ENCODE results near the gene NDFIP2.

The NDFIP2 gene

DNA sequence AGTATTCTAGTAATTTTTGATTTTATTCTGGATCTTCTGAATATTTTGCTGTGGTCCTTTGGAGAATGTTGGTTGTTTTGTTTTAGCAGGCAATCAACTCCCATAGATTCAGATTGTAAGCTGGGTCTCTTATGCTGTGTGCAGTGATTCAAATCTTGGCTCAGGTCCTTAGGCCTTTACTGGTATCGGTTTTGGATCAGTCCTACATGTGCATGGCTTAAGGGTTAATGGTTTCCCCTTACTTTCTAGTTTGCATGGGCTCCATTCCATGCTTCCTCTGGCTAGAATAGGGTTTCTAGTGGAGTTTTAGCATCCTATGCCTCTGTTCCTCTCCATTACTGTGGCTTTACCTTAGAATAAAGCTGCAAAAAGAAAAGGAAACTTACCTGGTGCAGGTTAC, 16.1 kb downstream of the NDFIP2 start:
- DNase-seq (ENCODE audit: low spot score) = no peak

DNA sequence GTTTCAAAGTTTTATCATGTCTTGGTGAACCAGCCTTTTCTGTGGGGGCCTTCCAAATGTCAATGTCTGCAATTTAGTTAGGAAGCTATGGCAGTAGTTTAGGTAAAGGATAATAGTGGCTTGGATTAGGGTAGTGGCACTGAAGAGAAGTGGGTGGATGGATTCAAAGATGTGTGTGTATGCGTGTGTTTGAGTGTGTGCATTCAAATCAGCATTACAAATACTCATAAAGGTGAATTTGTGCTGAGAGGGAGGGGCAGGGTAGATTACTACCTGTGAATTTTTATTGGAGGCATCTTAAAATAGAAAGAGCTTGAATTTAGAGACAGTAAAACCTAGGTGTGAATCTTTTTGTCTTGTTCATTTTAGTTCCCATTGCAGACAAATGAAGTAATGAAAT, 16.9 kb downstream of the NDFIP2 start:
- DNase-seq (ENCODE audit: low spot score) = no peak

DNA sequence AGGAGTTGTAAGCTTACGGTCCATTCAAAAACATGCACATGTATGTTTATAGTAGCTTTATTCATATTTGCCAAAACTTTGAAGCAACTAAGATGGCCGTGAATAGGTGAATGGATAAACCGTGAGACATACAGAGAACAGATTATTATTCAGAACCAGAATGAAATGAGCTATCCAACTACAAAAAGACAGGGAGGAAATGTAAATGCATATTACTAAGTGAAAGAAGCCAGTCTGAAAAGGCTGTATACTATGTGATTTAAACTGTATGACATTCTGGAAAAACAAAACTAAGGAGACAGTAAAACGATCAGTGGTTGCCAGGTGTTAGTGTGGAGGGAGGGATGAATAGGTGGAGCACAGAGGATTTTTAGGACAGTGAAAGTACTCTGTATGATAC, 19.9 kb downstream of the NDFIP2 start:
- no peak for DNase-seq (ENCODE audit: low spot score)

- no peak for DNase-seq (ENCODE audit: low spot score)
Observed at GRCh38 chr13:79501538-79502232, 20.7 kb downstream of the NDFIP2 start.

GRCh38 chr13:79502859-79503468, 22.0 kb downstream of the NDFIP2 start:
- DNase-seq (ENCODE audit: low spot score) = peak; percentile 10

DNA sequence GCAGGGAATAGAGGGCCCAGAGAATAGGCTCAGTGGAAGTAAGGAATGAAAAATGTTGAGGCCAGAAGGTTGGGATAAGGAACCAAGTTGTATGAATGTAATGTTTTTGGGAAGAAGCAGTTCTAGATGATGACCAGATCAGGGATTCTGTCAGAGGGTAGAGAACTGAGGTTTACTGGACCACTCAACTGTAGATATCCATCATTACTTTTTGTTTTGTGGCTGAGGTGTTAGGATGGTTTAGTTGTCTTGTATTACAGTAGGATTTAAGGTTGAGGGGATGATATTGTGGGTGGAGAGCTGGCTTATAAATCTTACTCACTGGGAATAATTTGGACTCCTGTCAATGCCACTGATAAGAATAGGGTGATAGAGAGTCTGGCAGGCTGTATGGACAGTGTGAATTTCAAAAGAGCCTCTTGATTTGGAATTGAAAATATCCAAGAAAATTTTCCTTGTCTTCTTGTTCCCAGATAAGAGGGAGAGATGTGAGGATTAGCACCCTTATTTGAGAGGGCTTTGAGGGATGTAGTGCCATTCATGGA, 22.6 kb downstream of the NDFIP2 start:
- DNase-seq (ENCODE audit: low spot score) = no peak

DNA sequence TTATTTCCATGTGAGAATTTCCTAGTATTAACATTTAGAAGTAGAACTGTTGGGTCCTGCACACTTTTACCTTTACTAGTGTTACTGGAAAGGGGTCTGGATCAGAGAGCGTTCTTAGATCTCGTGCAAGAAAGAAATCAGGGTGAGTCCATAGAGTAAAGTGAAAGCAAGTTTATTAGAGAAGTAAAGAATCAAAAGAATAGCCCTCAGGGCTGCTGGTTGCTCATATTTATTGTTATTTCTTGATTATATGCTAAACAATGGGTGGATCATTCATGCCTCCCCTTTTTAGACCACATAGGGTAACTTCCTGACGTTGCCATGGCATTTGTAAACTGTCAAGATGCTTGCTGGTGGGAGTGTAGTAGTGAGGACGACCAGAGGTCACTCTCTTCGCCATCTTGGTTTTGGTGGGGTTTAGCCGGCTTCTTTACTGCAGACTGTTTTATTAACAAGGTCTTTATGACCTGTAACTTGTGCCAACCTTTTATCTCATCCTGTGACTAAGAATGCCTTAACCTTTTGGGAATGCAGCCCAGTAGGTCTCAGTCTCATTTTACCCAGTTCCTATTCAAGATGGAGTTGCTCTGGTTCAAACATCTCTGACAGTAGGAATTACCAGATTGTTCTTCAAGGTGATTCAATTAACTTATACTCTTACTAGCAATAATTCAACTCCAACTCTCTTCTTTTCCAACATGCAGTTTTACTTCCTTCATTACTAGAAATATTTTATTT, 27.4 kb downstream of the NDFIP2 start:
- DNase-seq (ENCODE audit: low spot score) = no peak

DNA sequence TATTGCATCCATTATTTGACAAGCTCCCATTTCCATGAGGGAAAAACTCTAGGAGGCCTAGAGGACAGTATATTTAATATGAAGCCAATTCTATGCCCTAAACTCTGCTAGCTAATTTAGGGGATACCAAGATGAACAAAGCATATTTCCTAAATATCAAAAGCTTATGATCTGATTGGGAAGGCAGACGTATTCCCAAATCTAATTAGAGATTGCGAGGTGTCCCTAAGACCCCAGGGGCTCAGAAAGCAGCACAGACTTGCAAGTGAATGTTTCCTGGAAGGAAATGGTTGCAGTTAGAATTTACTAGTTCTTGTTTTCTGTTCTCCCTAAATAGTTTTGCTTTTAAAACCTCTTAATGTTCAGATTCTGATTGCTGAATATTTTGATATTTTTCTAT, 30.7 kb downstream of the NDFIP2 start:
- no peak for DNase-seq (ENCODE audit: low spot score)

DNA sequence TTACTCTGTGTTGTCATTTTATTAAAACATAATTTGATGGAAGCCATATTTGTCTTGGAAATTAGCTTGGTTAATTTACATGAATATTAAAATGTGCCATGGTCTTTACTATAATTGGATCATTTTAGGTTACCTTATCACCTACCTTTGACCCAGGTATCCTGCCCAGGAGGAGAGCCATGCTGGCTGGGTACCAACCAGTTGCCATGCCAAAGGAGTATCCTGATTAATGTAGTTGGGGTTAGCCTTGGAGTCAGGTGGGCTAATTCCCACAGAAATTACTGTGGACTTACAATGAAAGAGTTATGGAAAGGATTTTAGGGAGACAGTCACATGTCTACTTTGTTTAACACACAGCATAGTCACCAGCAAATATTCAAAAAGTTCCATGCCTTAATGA, 32.0 kb downstream of the NDFIP2 start:
- no peak for DNase-seq (ENCODE audit: low spot score)

- DNase-seq (ENCODE audit: low spot score) = no peak
Observed at GRCh38 chr13:79516595-79516994, 35.6 kb downstream of the NDFIP2 start.

DNA sequence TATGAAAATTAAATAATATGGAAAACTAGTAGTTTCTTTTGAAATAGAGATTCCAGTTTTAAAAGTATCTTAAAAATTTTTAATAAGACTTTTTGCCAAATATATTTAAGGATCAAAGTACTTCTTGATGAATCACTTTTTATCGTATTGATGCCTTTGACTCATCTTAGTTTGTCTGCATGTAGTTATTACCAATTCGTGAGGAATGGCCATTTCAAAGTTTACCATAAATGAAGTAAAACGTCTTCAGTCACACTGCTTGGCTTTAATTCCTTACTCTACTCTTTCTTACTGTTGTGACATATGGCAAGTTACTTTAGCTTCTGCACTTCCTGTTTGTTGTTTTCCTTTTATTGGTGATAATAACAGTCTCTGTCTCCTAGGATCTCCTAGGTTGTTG, 38.3 kb downstream of the NDFIP2 start:
- DNase-seq (ENCODE audit: low spot score) = no peak

DNA sequence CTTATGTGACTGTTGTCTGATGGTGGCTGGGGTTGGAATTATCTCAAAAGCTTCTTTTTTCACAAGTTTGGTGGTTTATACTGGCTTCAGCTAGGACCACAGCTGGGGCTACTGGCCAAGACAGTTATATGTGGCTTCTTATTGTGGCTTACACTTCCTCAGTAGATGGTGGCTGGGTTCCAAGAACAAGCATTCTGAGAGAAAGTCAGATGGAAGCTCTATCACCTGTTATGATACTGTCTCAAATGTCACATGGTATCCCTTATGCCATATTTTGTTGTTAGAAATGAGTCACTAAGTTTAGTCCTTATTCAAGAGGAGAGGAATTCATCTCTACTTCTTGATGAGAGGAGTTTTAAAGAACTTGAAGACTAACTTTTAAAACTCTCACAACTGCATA, 41.6 kb downstream of the NDFIP2 start:
- DNase-seq (ENCODE audit: low spot score) = no peak

GRCh38 chr13:79525064-79525857, 44.3 kb downstream of the NDFIP2 start:
- DNase-seq (ENCODE audit: low spot score) = no peak

DNA sequence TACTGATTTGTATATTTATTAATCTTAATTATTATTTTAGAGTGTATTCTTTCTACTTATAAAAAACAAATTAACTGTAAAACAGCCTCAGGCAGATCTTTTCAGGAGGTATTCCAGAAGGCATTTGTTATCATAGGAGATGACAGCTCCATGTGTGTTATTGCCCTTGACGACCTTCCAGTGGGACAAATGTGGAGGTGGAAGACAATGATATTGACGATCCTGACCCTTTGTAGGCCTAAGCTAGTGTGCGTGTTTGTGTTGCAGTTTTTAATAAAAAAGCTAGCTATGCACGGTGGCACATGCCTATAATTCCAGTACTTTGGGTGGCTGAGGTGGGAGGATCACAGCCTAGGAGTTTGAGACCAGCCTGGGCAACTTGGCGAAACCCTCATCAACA, 46.7 kb downstream of the NDFIP2 start:
- no peak for DNase-seq (ENCODE audit: low spot score)

- no peak for DNase-seq (ENCODE audit: low spot score)
Observed at GRCh38 chr13:79528356-79528755, 47.4 kb downstream of the NDFIP2 start.

DNA sequence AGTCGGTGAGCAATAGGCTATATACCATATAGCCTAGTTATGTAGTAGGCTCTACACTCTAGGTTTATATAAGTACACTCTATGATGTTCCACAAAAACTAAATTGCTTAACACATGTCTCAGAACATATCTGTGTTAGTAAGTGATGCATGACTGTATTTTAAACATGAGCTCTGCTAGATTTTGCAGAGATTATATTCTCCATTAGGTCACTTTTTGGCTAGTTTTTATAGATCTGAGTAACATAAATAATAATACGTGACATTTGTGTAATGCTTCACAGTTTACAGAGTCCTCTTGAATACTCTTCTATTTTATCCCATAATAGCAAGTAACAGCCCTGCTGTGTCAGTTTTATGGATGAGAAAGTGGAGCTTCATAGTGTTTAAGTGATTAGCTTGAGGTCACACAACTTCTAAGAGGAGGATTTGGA, 47.8 kb downstream of the NDFIP2 start:
- no peak for DNase-seq (ENCODE audit: low spot score)

DNA sequence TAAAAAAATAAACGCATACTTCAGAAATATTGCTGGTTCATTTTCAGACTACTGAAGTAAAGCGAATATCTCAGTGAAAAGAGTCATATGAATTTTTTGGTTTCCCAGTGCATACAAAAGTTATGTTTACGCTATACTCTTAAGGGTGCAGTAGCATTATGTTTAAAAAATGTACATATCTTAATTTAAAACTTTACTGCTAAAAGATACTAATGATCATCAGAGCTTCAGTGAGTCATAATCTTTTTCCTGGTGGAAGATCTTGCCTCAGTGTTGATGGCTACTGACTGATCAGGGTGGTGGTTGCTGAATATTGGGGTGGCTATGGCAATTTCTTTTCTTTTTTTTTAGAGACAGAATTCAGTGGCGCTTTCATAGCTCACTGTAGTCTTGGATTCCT, 48.9 kb downstream of the NDFIP2 start:
- DNase-seq (ENCODE audit: low spot score) = no peak

- DNase-seq (ENCODE audit: low spot score) = no peak
Observed at GRCh38 chr13:79530270-79530669, 49.3 kb downstream of the NDFIP2 start.

DNA sequence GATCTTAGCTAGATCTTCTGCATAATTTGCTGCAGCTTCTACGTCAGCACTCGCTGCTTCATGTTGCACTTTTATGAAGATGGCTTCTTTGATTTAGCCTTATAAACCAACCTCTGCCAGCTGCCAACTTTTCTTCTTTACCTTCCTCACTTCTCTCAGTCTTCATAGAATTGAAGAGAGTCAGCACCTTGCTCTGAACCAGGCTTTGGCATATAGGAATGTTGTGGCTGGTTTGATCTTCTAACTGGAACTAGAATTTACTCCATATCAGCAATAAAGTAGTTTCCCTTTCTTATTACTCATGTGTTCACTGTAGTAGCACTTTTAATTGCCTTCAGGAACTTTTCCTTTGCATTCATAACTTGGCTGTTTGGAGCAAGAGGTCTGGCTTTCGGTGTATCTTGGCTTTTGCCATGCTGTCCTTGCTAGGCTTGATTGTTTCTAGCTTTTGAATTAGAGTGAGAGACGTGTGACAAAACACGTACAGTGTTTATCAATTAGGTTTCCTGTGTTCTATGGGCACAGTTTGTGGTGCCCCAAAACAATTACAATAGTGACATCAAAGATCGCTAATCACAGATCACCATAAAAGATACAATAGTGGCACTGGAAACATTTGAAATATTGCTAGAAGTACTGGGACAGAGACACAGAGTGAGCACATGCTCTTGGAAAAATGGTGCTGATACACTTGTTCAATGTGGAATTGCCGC, 50.7 kb downstream of the NDFIP2 start:
- no peak for DNase-seq (ENCODE audit: low spot score)

DNA sequence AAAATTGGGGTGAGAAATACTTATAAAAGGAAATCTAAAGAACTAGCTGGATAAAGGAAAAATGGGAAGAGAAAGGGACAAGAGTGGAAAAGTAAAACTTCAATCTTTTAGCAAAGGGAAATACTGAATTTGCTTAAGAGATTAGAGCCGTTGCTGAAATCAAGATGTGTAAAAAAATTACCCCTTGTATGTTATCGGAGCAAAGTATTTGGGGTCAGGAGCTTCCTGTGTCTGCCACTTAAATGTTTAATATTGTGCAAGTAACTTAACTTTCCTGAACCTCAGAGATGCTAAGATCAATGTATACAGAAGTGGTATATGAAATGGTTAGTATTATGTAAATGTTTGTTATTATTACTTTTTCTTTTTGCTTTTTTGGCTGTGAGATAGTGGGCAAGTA, 51.6 kb downstream of the NDFIP2 start:
- DNase-seq (ENCODE audit: low spot score) = no peak

GRCh38 chr13:79533781-79534400, 52.9 kb downstream of the NDFIP2 start:
- DNase-seq (ENCODE audit: low spot score) = no peak
